NCI-H187 (cell line): ENCODE measurements around the gene PACS1.
"Not testable (repeated sequence)": the region's sequence is repeated elsewhere in the genome, so short reads cannot be mapped to it uniquely, and the experiment has no call there.

Experiments used
- DNase-seq, 2 experiments: peaks; one replicate each; lab custom pipeline; 2025; lab: John Stamatoyannopoulos, UW

PACS1 gene

DNA sequence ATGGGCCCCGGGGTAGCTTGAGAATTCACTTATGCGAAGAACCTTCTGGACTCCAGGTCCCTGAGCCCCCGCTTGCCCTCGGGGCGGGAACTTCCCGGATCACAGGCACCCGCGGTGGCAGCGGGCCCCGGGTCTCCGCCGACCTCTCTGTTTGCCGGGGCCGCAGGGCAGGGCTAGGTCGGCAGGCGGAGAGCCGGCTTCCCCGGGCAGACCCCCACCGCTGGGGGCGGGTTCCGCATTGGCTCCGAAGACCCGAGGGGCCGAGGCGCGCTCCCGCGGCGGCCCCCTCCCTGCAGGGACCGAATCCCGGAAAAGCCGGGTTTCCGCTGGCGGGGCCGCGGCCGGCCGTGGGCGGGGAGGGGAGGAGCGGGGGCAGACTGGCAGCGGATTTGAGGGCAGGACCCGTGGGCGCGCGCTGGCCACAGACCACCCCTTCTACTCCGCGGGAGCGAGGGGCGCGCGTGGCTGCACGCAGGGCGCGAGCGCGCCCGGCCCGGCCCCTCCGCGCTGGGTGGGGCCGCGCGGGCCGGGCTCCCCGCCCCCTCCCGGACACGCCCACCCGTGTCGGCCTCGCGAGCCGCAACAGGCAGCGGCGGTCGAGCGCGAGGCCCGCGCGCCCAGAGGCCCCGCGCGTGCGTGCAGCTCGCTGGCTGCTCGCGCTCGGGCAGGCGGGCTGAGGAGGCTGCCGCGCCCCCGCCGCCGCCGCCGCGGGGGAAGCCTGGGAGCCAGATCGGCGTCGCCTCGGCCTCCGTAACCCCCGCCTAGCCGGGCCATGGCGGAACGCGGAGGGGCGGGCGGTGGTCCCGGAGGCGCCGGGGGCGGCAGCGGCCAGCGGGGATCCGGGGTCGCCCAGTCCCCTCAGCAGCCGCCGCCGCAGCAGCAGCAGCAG is at the start of gene PACS1:
Gene PACS1, plus strand, starts transcription at position 558 of the 889 bp plus-strand sequence. Its CDS starts 215 bp downstream, at position 773.
- DNase-seq = peak in 1 of 2 experiments; percentile 25

DNA sequence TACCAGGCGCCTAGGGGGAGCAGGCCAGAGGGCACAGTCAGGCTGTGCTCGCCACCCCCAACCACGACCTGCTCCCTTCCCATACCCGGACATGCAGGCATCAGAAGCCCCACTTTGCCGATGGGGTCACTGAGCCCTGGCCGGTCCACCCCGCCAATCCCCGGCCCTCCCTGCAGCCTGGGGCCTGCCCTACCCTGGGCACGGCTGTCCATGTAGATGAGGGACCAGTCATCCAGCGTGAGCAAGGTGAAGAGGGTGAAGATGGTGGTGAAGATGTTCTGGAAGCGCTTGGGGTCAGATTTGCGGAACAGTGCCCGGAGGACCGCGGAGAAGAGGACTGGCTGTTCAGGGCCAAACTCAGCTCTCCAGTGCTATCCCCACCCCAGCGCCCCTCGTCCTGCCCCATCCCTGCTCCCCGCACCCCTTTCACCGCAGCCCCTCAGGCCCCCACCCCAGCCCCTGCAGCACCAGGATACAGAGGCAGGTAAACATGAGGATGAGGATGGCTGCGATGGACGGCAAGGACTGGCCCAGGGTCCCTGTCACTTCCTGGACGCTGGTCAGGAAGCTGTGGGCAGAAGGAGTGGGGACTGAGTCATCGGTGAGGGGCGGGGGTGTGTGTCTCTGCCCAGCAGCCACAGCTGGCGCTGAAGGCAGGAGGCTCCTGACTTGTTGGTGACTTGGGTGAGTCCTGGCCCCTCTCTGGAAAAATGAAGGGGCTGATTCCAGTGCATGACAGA is 49.3 kb upstream of the PACS1 start:
- DNase-seq = no peak

DNA sequence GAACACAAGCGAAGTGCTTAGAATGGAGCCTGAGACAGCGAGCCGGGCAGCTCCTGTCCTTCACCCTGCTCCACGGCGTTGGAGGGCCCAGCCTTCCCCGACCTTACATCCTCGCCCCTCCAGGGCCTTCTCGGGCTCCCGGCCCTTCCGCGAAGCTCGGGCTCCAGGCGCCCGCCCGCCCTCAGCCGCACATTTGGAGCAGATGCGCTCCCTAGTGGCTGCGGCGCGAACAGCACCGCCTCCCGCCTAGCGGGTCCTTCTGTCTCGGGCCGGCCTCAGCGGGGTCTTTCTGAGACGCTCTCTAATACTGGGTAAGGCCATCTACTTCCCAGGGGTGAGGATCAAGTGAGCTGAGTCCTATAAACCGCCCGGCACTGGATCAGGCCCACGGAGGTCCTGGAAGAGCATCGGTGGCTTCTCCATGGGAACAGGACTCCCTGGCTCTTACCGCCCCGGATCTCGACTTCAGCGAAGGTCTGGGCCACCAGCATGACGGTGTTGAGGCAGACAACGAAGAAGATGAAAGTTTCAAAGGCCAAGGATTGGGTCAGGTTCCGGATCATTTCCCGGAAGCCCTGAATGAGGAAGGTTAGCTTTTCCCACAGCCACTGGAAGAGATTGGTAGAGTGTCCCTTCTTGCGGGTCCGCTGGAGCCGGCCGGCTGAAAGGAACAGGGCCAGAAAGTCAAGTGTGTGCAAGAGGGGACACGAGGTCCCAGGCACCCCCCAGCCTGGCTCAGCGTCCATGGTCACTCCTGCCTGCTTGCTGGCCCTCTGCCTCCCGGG is 47.5 kb upstream of the PACS1 start:
- DNase-seq = no peak

DNA sequence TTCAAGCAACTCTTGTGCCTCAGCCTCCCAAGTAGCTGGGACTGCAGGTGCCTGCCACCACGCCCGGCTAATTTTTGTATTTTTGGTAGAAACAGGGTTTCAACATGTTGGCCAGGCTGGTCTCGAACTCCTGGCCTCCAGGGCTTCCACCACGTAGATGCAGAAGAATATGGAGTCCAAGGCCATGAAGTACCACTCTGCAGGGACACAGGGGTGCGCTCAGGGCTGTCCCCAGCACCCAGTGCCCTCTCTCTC is 47.0 kb upstream of the PACS1 start:
- not testable (repeated sequence) for DNase-seq

DNA sequence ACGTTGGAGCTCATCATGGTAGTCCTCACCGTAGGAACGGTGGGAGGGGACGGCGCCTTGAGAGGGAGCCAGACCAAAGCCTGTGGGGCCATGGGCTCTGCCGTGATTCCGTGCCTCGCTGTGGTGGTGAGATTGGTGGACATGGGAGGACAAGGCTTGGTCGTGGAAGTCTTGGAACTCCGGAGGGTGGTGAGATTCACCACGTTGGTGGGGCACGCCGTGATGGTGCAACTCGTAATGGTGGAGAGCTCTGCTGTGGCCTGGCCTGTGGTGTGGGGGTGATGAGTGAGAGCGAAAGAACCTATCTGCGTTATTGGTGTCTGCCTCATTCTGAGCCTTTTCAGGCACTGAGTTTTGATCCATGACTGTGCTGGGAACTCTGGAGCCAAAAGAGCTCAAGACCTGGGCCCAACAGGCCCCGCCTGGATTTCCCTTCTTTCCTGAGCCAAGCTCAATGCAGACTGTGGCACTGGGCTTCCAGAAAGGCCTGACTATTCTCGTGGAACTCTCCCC is 44.0 kb upstream of the PACS1 start, which contains the start of gene CATSPER1:
Gene CATSPER1, minus strand, starts transcription at position 463 of the 513 bp plus-strand sequence. Its CDS starts 100 bp downstream, at position 363.
- DNase-seq = no peak

DNA sequence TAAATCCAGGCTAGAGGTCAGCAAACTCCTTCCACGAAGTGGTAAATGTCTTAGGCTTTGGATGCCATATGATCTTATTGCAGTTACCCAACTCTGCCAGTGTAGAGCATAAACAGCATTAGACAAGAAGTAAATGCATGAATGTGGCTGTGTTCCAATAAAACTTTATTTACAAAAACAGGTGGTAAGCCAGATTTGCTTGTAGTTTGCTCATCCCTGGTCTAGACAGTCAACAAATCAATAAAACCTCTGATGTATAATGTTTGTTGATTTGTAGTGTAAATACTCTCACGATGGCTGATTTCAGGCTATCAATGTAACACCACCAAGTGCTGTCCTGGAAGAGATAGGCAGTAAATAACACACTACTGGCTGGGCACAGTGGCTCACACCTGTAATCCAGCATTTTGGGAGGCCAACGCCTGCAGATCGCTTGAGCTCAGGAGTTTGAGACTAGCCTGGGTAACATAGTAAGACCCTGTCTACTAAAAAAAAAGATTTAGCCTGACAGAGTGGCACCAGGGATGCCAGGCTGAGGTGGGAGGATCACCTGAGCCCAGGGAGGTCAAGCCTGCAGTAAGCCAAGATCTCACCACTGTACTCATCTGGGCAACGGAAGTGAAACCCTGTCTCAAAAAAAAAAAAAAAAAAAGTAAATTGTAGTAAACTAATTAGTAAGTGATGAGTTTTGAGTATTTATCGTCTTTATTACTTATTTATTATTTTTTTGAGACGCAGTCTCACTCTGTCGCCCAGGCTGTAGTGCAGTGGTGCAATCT is 36.9 kb upstream of the PACS1 start:
- no peak for DNase-seq

DNA sequence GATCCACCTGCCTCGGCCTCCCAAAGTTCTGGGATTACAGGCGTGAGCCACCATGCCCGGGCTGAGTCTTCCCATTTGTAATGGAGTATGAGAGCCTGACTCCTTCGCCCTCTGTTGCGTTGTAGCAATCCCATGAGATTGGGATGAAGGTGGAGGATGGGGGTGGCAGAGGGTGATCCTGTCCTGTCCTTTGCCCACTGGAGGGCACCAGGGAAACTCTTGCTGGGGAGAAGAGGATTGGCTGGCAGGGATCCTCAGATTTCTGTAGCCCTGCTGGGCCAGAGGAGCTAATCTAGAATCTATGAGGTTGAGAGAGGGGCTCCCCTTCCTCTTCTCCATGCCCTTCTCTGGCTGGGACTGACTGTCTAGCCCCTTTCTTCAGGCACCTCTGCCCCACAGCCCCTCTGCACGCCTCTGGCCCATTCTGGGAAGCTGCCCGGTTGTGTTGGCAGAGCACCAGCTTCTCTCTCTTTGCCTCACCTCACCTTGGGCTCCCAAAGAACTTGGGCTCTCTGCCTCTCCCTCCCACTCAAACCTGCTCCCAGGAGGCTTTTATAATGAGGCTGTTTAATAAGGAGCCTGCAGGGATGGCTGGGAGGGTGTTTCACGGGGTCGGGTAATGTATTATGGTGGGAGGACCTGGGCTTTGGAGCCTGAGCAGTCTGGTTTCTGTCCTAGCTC is 34.3 kb upstream of the PACS1 start:
- no peak for DNase-seq

DNA sequence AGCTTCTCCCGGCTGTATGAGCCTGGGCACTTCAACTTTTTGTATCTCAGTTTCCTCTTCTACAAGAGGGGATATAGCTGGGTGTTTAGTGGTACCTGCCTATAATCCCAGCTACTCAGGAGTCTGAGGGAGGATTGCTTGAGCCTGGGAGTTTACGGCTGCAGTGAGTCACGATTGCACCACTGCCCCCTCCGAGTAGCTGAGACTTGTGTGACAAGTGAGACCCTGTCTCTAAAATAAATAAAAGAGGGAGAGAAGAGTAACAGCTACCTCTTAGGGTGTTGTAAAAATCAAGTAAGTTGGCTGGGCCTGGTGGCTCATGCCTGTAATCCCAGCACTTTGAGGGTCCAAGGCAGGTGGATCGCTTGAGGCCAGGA is 33.8 kb upstream of the PACS1 start:
- no peak for DNase-seq

DNA sequence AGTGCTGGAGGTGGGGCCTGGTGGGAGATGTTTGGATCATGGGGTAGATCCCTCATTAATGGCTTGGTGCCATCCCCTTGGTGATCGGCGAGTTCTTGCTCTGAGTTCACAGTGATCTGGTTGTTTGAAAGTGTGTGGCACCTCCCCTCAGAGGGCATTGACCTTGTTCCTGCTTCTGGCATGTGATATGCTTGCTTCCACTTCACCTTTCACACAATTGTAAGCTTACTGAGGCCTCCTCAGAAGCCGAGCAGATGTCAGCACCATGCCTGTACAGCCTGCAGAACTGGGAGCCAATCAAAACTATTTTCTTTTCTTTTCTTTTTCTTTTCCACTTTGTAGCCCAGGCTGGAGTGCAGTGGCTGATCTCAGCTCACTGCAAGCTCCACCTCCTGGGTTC is 32.7 kb upstream of the PACS1 start:
- no peak for DNase-seq

DNA sequence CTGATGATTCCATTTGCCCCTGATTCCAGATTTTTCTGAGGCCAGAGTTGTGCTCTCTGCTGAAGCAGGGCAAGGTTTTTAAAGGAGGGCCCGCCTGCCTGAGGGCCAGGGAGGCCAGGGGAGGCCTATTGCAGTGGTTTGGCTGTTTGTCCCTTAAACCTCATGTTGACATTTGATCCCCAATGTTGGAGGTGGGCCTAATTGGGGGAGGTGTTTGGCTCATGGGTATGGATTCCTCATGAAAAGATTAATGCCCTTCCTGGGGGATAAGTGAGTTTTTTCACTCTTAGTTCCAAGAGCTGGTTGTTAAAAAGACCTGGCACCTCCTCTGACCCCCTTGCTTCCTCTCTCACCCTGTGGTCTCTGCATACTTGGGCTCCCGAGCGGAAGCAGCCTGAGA is 30.3 kb upstream of the PACS1 start:
- no peak for DNase-seq

DNA sequence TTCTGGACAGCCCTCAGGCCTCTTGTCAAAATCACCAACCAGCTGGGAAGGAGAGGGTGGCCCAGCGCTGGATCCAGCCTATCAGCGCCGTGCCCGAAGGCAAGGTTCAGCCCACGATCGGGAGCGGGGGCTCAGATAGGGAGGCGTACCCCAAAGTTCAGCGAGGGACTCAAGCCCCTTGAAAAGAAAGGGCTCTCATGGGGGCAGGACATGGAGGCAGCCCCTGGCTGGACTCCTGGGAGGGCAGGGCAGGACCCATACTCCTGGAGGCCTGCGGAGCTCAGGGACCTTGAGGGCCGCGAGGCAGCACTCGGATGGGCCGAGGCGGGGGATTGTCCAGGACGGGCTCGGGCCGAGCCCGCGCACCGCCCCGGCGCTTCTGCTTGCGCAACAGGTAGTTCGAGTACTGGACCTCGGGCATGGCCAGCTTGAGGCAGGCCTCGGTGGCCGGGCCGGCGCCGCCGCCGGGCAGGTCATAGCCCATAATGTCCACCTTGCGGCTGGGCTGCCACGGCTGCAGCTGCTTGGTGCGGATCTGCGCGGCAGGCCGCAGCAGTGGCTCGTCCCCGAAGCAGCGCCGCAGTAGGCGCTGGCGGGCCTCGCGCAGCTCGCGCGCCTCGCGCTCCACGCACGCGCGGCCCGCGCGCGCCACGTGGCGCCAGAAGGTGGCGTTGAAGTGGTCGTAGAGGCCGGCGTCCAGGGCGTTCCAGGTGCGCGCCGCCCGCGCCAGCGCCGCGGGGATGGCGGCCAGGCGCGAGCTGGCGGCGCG is 27.7 kb upstream of the PACS1 start:
- DNase-seq = no peak

DNA sequence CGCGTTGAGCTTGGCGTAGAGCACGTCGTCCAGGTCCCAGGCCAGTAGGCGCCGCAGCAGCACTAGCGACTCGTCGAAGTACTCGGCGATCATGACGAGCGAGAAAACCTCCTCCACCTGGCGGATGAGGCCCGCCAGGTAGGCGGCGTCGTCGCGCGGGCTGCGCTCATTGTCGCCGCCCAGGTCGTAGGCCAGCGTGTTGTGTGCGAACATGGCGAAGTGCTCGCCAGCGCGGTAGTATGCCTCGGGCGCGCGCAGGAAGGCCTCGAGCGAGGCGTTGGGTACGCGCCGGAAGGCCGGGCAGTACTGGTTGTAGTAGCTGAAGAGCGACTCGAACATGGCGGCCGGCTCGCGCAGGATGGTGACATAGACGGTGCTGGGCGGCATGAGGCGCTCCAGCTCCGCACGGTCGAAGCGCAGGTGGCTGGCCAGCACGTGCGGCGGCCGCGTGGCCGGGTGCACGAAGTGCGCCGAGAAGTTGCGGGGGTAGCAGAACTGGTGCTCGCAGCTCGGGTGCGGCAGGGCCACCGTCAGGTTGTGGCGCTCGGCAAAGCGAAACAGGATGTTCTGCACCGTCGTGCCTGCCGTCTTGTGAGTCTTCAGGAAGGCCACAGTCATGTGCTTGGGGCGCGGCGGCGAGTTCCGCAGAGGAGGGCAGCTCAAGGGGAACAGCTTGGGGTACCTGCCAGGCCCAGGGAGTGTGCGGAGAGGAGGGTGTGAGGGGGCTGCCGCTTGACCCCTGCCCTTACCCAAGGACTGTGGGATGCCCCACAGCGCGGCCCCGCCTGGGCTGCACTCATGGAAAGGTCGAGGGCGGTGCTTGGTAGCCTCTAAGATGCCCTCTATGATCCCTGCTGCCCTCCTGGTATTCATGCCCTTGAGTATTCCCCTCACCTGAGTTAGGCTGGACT is 26.8 kb upstream of the PACS1 start:
- DNase-seq = no peak

DNA sequence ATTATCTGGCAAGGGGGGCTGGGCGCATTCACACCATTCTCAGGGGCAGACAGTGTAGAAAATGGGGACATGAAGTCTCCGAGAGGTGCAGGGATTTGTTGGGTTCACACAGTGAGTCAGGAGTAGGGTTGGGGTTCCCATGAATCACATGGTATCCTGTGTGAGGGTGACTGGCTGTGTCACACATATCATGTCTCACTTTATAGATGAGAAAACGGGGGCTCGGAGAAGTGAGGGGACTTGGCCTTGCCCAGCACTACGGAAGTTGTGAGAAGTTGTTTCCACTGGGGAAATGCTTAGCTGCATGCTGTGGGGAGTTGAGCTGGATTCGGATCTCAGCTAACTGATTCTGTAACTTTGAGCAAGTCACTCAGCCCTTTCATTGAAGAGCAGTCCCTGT is 25.3 kb upstream of the PACS1 start:
- DNase-seq = no peak

DNA sequence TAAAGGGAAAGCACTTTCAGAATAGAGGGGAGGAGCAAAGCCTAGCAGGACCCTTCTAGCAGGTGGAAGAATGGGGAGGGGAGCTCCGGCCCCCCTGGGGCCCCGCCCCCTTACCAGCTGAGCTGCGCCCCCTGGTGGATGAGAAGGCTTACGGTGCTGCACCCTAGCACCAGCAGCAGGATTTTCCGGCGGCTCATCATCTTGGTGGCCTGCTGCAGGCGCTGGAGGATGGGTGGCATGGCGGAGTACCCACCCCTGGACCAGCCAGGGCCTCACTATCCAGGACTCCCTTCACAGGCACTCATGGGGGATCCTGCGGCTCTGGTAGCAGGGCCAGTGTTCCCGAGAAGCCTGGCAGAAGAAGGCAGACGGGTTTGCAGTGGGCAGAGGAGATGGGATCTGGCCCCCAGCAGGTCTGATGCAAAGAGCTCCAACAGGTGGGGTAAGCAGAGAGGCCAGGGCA is 24.9 kb upstream of the PACS1 start:
- peak in 1 of 2 experiments; percentile 44 for DNase-seq

DNA sequence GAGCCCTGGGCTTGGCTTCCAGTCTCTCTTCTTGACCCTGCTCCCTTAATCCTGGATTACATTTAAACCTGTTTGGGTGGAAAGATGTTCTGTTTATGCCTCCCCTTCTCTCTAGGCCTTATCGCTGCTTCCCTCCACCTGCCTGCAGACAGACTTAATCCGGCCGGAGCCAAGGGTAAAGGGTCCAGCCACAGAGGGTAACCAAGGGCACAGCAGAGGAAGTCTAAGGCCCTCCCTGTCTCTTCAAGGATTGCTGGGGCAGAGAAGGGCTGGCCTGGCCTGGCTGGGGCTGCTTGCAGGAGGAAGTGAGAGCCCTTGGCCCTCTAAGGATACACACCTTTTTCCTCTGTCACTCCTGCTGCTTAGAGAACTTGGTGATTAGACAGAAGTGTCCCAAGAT is 23.2 kb upstream of the PACS1 start:
- no peak for DNase-seq

DNA sequence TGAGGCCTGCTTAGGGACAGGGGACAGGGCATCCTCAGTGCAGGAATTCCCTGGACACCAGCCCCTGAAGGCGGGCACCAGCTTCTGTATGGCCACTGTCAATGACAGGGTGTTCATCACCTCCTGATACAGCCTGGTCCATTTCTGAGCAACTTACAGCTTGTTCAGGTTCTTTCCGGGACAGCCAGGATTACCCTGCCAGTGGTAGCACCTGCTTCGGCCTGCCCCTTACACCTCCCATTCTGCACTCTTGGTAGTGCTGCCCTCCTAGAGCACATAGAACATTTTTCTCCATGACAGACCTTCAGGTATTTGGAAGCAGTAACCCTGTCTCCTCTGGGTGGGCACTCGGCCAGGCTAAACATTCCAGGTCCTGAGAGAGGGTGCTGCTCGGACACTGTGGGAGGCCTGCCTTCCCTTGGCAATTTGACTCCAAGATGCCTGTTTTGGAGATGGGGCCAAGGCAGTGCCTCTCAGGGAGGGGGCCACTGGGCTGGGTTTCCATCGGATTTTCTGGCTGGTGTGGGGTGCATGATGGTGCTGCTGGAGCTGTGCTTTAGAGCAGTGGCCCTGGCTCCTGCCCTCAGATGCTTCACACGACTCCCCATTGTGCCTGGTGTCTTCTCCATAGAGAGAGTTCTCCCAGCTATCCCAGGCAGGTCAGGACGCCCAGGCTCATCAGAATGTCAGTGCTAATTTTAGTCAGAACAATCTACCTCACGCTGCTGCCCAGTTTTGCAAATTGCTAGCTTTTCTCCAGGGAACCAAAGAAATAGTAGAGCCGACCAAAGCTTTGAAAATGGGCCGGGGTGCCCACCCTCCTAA is 22.3 kb upstream of the PACS1 start:
- no peak for DNase-seq

DNA sequence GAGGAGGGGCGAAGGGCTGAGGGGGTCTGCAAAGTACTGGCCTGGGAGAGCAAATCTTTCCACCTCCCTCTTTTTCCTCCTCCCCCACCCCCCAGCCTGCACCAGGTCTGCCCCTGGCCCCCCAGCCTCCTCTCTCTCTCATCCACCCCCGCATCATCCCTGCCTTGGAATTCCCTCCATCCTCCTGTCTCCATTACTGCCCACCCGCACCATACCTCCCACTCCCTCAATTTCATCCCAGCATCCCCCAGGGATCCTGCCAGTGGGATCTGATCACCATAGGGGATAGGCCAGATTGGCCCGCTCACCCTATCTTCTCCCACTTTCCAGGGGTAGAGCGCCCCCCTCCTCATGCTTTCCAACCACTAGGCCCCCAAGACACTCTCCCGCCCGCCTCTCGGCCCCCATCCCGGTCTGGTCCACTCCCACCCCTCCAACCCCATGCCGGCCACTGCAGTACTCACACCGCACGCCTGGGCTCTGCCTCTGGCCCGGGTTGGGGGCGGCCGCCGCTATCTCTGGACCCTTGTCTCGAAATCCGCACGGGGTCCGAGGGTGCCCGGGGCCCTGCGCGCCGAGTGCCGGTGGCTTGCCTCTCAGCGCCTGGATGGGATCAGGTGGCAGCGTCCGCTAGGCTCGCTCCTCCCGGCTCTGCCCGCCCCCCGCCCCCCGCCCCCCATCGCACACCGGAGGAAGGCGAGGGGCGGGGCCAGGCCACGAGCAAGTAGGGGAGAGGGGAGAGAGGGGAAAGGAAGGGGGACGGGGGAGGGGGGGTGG is 21.3 kb upstream of the PACS1 start, which contains the start of gene GAL3ST3:
Gene GAL3ST3, minus strand, starts transcription at position 615 of the 777 bp plus-strand sequence. CDS start 3,746 bp downstream, outside the sequence.
- no peak for DNase-seq
